Activated CD4-positive, alpha-beta T cell treated with anti-CD3 and anti-CD28 coated beads, Interleukin-2, amount 10 ng/mL, durations not matched to agents 24 days and 14 days (primary cell): ENCODE measurements around the gene METRNL. TPM values are rescaled to one million over a fixed set of nuclear protein-coding genes. Genes with fewer than 3 reads are reported as not detected.

Experiments used
- DNase-seq: peaks from one replicate; pipeline ENCODE4 v3.0.0; 2022
- H3K27ac Mint-ChIP-seq: one replicate; pipeline ENCODE4 v1.8.0; 2022; ENCODE audit warnings: mild to moderate bottlenecking, mixed read lengths
- H3K27me3 Mint-ChIP-seq: one replicate; pipeline ENCODE4 v1.8.0; 2022; ENCODE audit warnings: mixed read lengths
- H3K36me3 Mint-ChIP-seq: one replicate; pipeline ENCODE4 v1.8.0; 2022; ENCODE audit warnings: low read depth, mild to moderate bottlenecking, mixed read lengths
- H3K4me1 Mint-ChIP-seq: one replicate; pipeline ENCODE4 v1.8.0; 2021; ENCODE audit warnings: mixed read lengths
- H3K4me3 Mint-ChIP-seq: one replicate; pipeline ENCODE4 v1.8.0; 2022; ENCODE audit warnings: mild to moderate bottlenecking, moderate library complexity, mixed read lengths
- H3K9me3 Mint-ChIP-seq: one replicate; pipeline ENCODE4 v1.8.0; 2021; ENCODE audit warnings: mixed read lengths
- intact Hi-C: fragments of 100-400 bp; cut with micrococcal nuclease; formaldehyde crosslinking; loops from one replicate; pipeline ENCODE4 v1.15.1; 2023
- total RNA-seq: library from RNA; stranded (reverse); gene quantifications from 2 replicates; pipeline ENCODE4 v1.2.3, GENCODE V29; 2022

The METRNL gene
- total RNA-seq, 1 donor from 2014 or later: 19.6 TPM

GRCh38 chr17:83092186-83092585, 12.8 kb downstream of the METRNL start:
- intact Hi-C loops: no loop called here
- Mint-ChIP-seq H3K4me3 (no peak overlapping the region), H3K4me1 (peaks cover 2% of the 10 kb centered on the region), H3K9me3 (no peaks in the 10 kb centered on the region), H3K27me3 (no peaks in the 10 kb centered on the region), H3K27ac (no peak overlapping the region), H3K36me3 (peaks cover 15% of the 10 kb centered on the region)
- no peak for DNase-seq

- H3K27ac Mint-ChIP-seq: no peak overlapping the region
- peaks cover 2% of the 10 kb centered on the region for H3K4me1 Mint-ChIP-seq
- H3K27me3 Mint-ChIP-seq: no peaks in the 10 kb centered on the region
- DNase-seq: no peak
- H3K36me3 Mint-ChIP-seq: peaks cover 13% of the 10 kb centered on the region
- H3K9me3 Mint-ChIP-seq: no peaks in the 10 kb centered on the region
- intact Hi-C loops: no loop called here
- H3K4me3 Mint-ChIP-seq: no peak overlapping the region
These were observed 13.5 kb downstream of the METRNL start for GRCh38 chr17:83092931-83093330.

- DNase-seq: no peak
- no peak overlapping the region for H3K4me3 Mint-ChIP-seq
- intact Hi-C loops: no loop called here
- H3K9me3 Mint-ChIP-seq: no peaks in the 10 kb centered on the region
- H3K36me3 Mint-ChIP-seq: peaks cover 11% of the 10 kb centered on the region
- no peaks in the 10 kb centered on the region for H3K27me3 Mint-ChIP-seq
- peaks cover 2% of the 10 kb centered on the region for H3K4me1 Mint-ChIP-seq
- no peak overlapping the region for H3K27ac Mint-ChIP-seq
These were observed 14.1 kb downstream of the METRNL start for GRCh38 chr17:83093506-83093905.

- intact Hi-C loops: no loop called here
- H3K36me3 Mint-ChIP-seq: peaks cover 9% of the 10 kb centered on the region
- no peak overlapping the region for H3K4me3 Mint-ChIP-seq
- H3K9me3 Mint-ChIP-seq: no peaks in the 10 kb centered on the region
- no peak overlapping the region for H3K27ac Mint-ChIP-seq
- DNase-seq: no peak
- no peaks in the 10 kb centered on the region for H3K27me3 Mint-ChIP-seq
- no peaks in the 10 kb centered on the region for H3K4me1 Mint-ChIP-seq
These were observed 14.9 kb downstream of the METRNL start for GRCh38 chr17:83094291-83094690.

- Mint-ChIP-seq H3K27me3 (peaks cover 5% of the 10 kb centered on the region), H3K9me3 (no peaks in the 10 kb centered on the region), H3K4me3 (no peak overlapping the region), H3K27ac (no peak overlapping the region), H3K36me3 (peaks cover 9% of the 10 kb centered on the region), H3K4me1 (no peaks in the 10 kb centered on the region)
- DNase-seq: no peak
- intact Hi-C loops: no loop called here
These were observed 15.6 kb downstream of the METRNL start for GRCh38 chr17:83095016-83095415.

- Mint-ChIP-seq H3K4me3 (no peak overlapping the region), H3K27ac (no peak overlapping the region), H3K36me3 (peaks cover 7% of the 10 kb centered on the region), H3K4me1 (no peaks in the 10 kb centered on the region), H3K27me3 (peaks cover 8% of the 10 kb centered on the region), H3K9me3 (no peaks in the 10 kb centered on the region)
- no peak for DNase-seq
- intact Hi-C loops: no loop called here
These were observed 17.2 kb downstream of the METRNL start for GRCh38 chr17:83096401-83097224.

GRCh38 chr17:83097831-83098230, 18.4 kb downstream of the METRNL start:
- intact Hi-C loops: no loop called here
- Mint-ChIP-seq H3K27me3 (peaks cover 10% of the 10 kb centered on the region), H3K27ac (no peak overlapping the region), H3K4me3 (no peak overlapping the region), H3K4me1 (no peaks in the 10 kb centered on the region), H3K36me3 (peaks cover 7% of the 10 kb centered on the region), H3K9me3 (no peaks in the 10 kb centered on the region)
- DNase-seq: no peak

GRCh38 chr17:83098241-83099085, 19.1 kb downstream of the METRNL start:
- Mint-ChIP-seq H3K4me3 (no peak overlapping the region), H3K9me3 (no peaks in the 10 kb centered on the region), H3K4me1 (no peaks in the 10 kb centered on the region), H3K27ac (no peak overlapping the region), H3K36me3 (peaks cover 7% of the 10 kb centered on the region), H3K27me3 (peaks cover 10% of the 10 kb centered on the region)
- no peak for DNase-seq
- intact Hi-C loops: no loop called here

GRCh38 chr17:83099086-83099555, 19.7 kb downstream of the METRNL start:
- no peak overlapping the region for H3K27ac Mint-ChIP-seq
- H3K4me1 Mint-ChIP-seq: no peaks in the 10 kb centered on the region
- H3K27me3 Mint-ChIP-seq: peaks cover 10% of the 10 kb centered on the region
- H3K9me3 Mint-ChIP-seq: no peaks in the 10 kb centered on the region
- DNase-seq: no peak
- peaks cover 6% of the 10 kb centered on the region for H3K36me3 Mint-ChIP-seq
- intact Hi-C loops: no loop called here
- H3K4me3 Mint-ChIP-seq: no peak overlapping the region

GRCh38 chr17:83099570-83100181, 20.3 kb downstream of the METRNL start:
- Mint-ChIP-seq H3K36me3 (peaks cover 5% of the 10 kb centered on the region), H3K4me3 (no peak overlapping the region), H3K9me3 (no peaks in the 10 kb centered on the region), H3K27ac (no peak overlapping the region), H3K27me3 (peaks cover 10% of the 10 kb centered on the region), H3K4me1 (no peaks in the 10 kb centered on the region)
- DNase-seq: no peak
- intact Hi-C loops: no loop called here

- no peak overlapping the region for H3K27ac Mint-ChIP-seq
- no peak overlapping the region for H3K4me3 Mint-ChIP-seq
- H3K9me3 Mint-ChIP-seq: no peaks in the 10 kb centered on the region
- intact Hi-C loops: no loop called here
- peaks cover 4% of the 10 kb centered on the region for H3K36me3 Mint-ChIP-seq
- peaks cover 10% of the 10 kb centered on the region for H3K27me3 Mint-ChIP-seq
- H3K4me1 Mint-ChIP-seq: no peaks in the 10 kb centered on the region
- no peak for DNase-seq
These were observed 20.9 kb downstream of the METRNL start for GRCh38 chr17:83100220-83100852.

- H3K9me3 Mint-ChIP-seq: no peaks in the 10 kb centered on the region
- no peak for DNase-seq
- H3K27me3 Mint-ChIP-seq: peaks cover 10% of the 10 kb centered on the region
- no peak overlapping the region for H3K4me3 Mint-ChIP-seq
- intact Hi-C loops: no loop called here
- H3K36me3 Mint-ChIP-seq: peaks cover under 1% of the 10 kb centered on the region
- no peak overlapping the region for H3K27ac Mint-ChIP-seq
- H3K4me1 Mint-ChIP-seq: no peaks in the 10 kb centered on the region
These were observed 21.5 kb downstream of the METRNL start for GRCh38 chr17:83100853-83101391.

- intact Hi-C loops: no loop called here
- Mint-ChIP-seq H3K4me1 (no peaks in the 10 kb centered on the region), H3K36me3 (no peaks in the 10 kb centered on the region), H3K27ac (no peak overlapping the region), H3K9me3 (no peaks in the 10 kb centered on the region), H3K27me3 (peaks cover 10% of the 10 kb centered on the region), H3K4me3 (no peak overlapping the region)
- DNase-seq: no peak
These were observed 22.5 kb downstream of the METRNL start for GRCh38 chr17:83101805-83102480.
